WTC11 (cell line): ENCODE results near the gene NEFH. TPM values are rescaled to one million over a fixed set of nuclear protein-coding genes. Genes with fewer than 3 reads are reported as not detected.

Source experiments
- ATAC-seq: fragments of 200-7000 bp; cut with Tn5 transposase; 2 replicates; pipeline ENCODE4 v1.10.0; 2021; ENCODE audit warnings: mild to moderate bottlenecking, moderate library complexity
- CTCF ChIA-PET: fragments of 300-600 bp; sonication (Branson Sonifier 250); formaldehyde crosslinking; loops from one replicate; lab custom pipeline; 2021; ENCODE audit warnings: antibody characterized with exemption; lab: Charles Lee
- POLR2A ChIA-PET: fragments of 350-600 bp; sonication (Branson Sonifier 250); formaldehyde crosslinking; loops from one replicate; lab custom pipeline; 2021; ENCODE audit warnings: antibody characterized with exemption; lab: Charles Lee
- DNase-seq: peaks from one replicate; pipeline ENCODE4 v3.0.0; 2021; ENCODE audit warnings: low spot score
- H3K27ac Mint-ChIP-seq: 2 replicates; pipeline ENCODE4 v1.8.0; 2021; ENCODE audit warnings: mixed read lengths
- H3K27me3 Mint-ChIP-seq: 2 replicates; pipeline ENCODE4 v1.8.0; 2021; ENCODE audit warnings: low read depth, mild to moderate bottlenecking, moderate library complexity, mixed read lengths
- H3K36me3 Mint-ChIP-seq: 2 replicates; pipeline ENCODE4 v1.8.0; 2021; ENCODE audit warnings: mixed read lengths
- H3K4me1 Mint-ChIP-seq: 2 replicates; pipeline ENCODE4 v1.8.0; 2022; ENCODE audit warnings: mixed read lengths
- H3K4me3 Mint-ChIP-seq: 2 replicates; pipeline ENCODE4 v1.8.0; 2021; ENCODE audit warnings: mild to moderate bottlenecking, moderate library complexity, mixed read lengths
- H3K9me3 Mint-ChIP-seq: 2 replicates; pipeline ENCODE4 v1.8.0; 2021; ENCODE audit warnings: mixed read lengths
- ATF2 ChIP-seq: sonication (generic); formaldehyde crosslinking; IDR thresholded peaks from 2 replicates; pipeline ENCODE4 v1.8.1; 2022; ENCODE audit warnings: low read depth, missing genetic modification reagents, borderline replicate concordance
- ATF6 ChIP-seq: sonication (generic); formaldehyde crosslinking; IDR thresholded peaks from 2 replicates; pipeline ENCODE4 v1.8.1; 2023; ENCODE audit warnings: mild to moderate bottlenecking, missing genetic modification reagents
- CREB1 ChIP-seq: sonication (generic); formaldehyde crosslinking; IDR thresholded peaks from 2 replicates; pipeline ENCODE4 v1.8.0; 2023; ENCODE audit warnings: mild to moderate bottlenecking, missing genetic modification reagents
- ELF4 ChIP-seq: sonication (generic); formaldehyde crosslinking; IDR thresholded peaks from 2 replicates; pipeline ENCODE4 v1.8.1; 2022; ENCODE audit warnings: low read depth, mild to moderate bottlenecking, moderate library complexity, missing genetic modification reagents
- ERG ChIP-seq: fragments of 250-450 bp; sonication (Bioruptor Pico); IDR thresholded peaks from 2 replicates; pipeline ENCODE4 v1.8.0; 2021; ENCODE audit warnings: mild to moderate bottlenecking
- FOXK1 ChIP-seq: sonication (generic); formaldehyde crosslinking; IDR thresholded peaks from 2 replicates; pipeline ENCODE4 v1.8.0; 2022; ENCODE audit warnings: mild to moderate bottlenecking, moderate library complexity, missing genetic modification reagents
- FOXP1 ChIP-seq: sonication (generic); formaldehyde crosslinking; IDR thresholded peaks from 2 replicates; pipeline ENCODE4 v1.8.0; 2022; ENCODE audit warnings: missing genetic modification reagents, mild to moderate bottlenecking, moderate library complexity, borderline replicate concordance
- IRF1 ChIP-seq: sonication (generic); formaldehyde crosslinking; IDR thresholded peaks from 2 replicates; pipeline ENCODE4 v1.8.0; 2023; ENCODE audit warnings: missing genetic modification reagents
- IRF2 ChIP-seq: sonication (generic); formaldehyde crosslinking; IDR thresholded peaks from 2 replicates; pipeline ENCODE4 v1.8.0; 2022; ENCODE audit warnings: low read depth, missing genetic modification reagents, borderline replicate concordance
- NR3C1 ChIP-seq: sonication (generic); formaldehyde crosslinking; conservative IDR thresholded peaks from 2 replicates; pipeline ENCODE4 v1.8.1; 2023; ENCODE audit warnings: low read depth, mild to moderate bottlenecking, missing genetic modification reagents
- ZNF232 ChIP-seq: sonication (generic); formaldehyde crosslinking; IDR thresholded peaks from 2 replicates; pipeline ENCODE4 v1.8.0; 2022; ENCODE audit warnings: mild to moderate bottlenecking, missing genetic modification reagents
- ZNF263 ChIP-seq: sonication (generic); formaldehyde crosslinking; IDR thresholded peaks from 2 replicates; pipeline ENCODE4 v1.8.1; 2022; ENCODE audit warnings: low read depth, mild to moderate bottlenecking, moderate library complexity, missing genetic modification reagents
- total RNA-seq: library from RNA; stranded (reverse); gene quantifications from 3 replicates; pipeline ENCODE4 v1.2.3, GENCODE V29; 2021
- TF ChIP-seq, protein P1 (sequence below): sonication (generic); formaldehyde crosslinking; IDR thresholded peaks from 2 replicates; pipeline ENCODE4 v1.8.1; 2022; ENCODE audit warnings: missing genetic modification reagents, borderline replicate concordance
- TF ChIP-seq, protein P2 (sequence below): sonication (generic); formaldehyde crosslinking; IDR thresholded peaks from 2 replicates; pipeline ENCODE4 v1.8.0; 2023; ENCODE audit warnings: mild to moderate bottlenecking, missing genetic modification reagents
- TF ChIP-seq, protein P3 (sequence below): sonication (generic); formaldehyde crosslinking; IDR thresholded peaks from 2 replicates; pipeline ENCODE4 v1.8.0; 2022; ENCODE audit warnings: mild to moderate bottlenecking, missing genetic modification reagents
- TF ChIP-seq, protein P4 (sequence below): sonication (generic); formaldehyde crosslinking; IDR thresholded peaks from 2 replicates; pipeline ENCODE4 v1.8.1; 2022; ENCODE audit warnings: mild to moderate bottlenecking, missing genetic modification reagents, moderate library complexity, borderline replicate concordance

The NEFH gene
- total RNA-seq, 1 experiment from 2014 or later, result 2.6 TPM

DNA sequence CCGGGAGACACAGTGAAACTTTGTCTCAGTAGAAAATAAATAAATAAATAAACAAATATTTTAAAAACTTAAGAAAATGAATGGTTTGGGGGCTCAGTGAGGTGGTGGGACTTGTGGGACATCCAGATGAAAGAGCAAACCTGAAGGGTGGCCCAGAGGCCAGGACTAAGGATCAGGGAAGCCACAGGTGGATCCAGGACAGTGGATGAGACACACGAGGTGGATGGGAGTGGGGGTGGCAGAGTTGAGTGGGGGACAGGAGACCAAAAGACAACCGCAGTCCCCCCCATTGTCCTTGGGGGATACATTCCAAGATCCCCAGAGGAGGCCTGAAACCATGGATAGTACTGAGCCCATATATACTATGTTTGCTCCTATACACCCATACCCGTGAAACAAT is 34.5 kb upstream of the NEFH start:
- no peaks in the 10 kb centered on the region for H3K9me3 Mint-ChIP-seq
- no peak for TF ChIP-seq CREB1
- no peak for TF ChIP-seq ATF6 (CRISPR knock-in tag)
- TF ChIP-seq, protein P1, sequence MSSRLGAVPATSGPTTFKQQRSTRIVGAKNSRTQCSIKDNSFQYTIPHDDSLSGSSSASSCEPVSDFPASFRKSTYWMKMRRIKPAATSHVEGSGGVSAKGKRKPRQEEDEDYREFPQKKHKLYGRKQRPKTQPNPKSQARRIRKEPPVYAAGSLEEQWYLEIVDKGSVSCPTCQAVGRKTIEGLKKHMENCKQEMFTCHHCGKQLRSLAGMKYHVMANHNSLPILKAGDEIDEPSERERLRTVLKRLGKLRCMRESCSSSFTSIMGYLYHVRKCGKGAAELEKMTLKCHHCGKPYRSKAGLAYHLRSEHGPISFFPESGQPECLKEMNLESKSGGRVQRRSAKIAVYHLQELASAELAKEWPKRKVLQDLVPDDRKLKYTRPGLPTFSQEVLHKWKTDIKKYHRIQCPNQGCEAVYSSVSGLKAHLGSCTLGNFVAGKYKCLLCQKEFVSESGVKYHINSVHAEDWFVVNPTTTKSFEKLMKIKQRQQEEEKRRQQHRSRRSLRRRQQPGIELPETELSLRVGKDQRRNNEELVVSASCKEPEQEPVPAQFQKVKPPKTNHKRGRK (CRISPR knock-in tag), result no peak
- no peak for TF ChIP-seq IRF1 (CRISPR knock-in tag)
- TF ChIP-seq, protein P2, sequence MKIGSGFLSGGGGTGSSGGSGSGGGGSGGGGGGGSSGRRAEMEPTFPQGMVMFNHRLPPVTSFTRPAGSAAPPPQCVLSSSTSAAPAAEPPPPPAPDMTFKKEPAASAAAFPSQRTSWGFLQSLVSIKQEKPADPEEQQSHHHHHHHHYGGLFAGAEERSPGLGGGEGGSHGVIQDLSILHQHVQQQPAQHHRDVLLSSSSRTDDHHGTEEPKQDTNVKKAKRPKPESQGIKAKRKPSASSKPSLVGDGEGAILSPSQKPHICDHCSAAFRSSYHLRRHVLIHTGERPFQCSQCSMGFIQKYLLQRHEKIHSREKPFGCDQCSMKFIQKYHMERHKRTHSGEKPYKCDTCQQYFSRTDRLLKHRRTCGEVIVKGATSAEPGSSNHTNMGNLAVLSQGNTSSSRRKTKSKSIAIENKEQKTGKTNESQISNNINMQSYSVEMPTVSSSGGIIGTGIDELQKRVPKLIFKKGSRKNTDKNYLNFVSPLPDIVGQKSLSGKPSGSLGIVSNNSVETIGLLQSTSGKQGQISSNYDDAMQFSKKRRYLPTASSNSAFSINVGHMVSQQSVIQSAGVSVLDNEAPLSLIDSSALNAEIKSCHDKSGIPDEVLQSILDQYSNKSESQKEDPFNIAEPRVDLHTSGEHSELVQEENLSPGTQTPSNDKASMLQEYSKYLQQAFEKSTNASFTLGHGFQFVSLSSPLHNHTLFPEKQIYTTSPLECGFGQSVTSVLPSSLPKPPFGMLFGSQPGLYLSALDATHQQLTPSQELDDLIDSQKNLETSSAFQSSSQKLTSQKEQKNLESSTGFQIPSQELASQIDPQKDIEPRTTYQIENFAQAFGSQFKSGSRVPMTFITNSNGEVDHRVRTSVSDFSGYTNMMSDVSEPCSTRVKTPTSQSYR, result no peak
- TF ChIP-seq ZNF263 (CRISPR knock-in tag), result no peak
- no peak for TF ChIP-seq NR3C1
- no peak for TF ChIP-seq ELF4 (CRISPR knock-in tag)
- TF ChIP-seq IRF2 (CRISPR knock-in tag), result no peak
- no peak for TF ChIP-seq ERG (CRISPR knock-in tag)
- TF ChIP-seq ATF2 (CRISPR knock-in tag), result no peak
- no peak for TF ChIP-seq FOXK1
- TF ChIP-seq, protein P3, sequence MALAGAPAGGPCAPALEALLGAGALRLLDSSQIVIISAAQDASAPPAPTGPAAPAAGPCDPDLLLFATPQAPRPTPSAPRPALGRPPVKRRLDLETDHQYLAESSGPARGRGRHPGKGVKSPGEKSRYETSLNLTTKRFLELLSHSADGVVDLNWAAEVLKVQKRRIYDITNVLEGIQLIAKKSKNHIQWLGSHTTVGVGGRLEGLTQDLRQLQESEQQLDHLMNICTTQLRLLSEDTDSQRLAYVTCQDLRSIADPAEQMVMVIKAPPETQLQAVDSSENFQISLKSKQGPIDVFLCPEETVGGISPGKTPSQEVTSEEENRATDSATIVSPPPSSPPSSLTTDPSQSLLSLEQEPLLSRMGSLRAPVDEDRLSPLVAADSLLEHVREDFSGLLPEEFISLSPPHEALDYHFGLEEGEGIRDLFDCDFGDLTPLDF (CRISPR knock-in tag), result no peak
- no peak for TF ChIP-seq FOXP1 (CRISPR knock-in tag)
- TF ChIP-seq ZNF232 (CRISPR knock-in tag), result no peak
- TF ChIP-seq, protein P4, sequence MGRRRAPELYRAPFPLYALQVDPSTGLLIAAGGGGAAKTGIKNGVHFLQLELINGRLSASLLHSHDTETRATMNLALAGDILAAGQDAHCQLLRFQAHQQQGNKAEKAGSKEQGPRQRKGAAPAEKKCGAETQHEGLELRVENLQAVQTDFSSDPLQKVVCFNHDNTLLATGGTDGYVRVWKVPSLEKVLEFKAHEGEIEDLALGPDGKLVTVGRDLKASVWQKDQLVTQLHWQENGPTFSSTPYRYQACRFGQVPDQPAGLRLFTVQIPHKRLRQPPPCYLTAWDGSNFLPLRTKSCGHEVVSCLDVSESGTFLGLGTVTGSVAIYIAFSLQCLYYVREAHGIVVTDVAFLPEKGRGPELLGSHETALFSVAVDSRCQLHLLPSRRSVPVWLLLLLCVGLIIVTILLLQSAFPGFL (CRISPR knock-in tag), result no peak
- TF ChIP-seq, all 79 proteins: peak for 0
- no peak overlapping the region for H3K4me3 Mint-ChIP-seq
- no peak for DNase-seq
- H3K36me3 Mint-ChIP-seq, result no peaks in the 10 kb centered on the region
- H3K27ac Mint-ChIP-seq, result no peak overlapping the region
- no peaks in the 10 kb centered on the region; the same call in 1 of the 2 replicates for H3K4me1 Mint-ChIP-seq
- H3K27me3 Mint-ChIP-seq, result no peaks in the 10 kb centered on the region
- ChIA-PET POLR2A (no interaction called here), CTCF (no interaction called here)
- no peak for ATAC-seq
